HepG2 (cell line): ENCODE data around the gene USP25. TPM values are rescaled to one million over a fixed set of nuclear protein-coding genes. Genes with fewer than 3 reads are reported as not detected.

Experiments
- ATAC-seq: fragments of 200-7000 bp; cut with Tn5 transposase; 3 replicates; pipeline ENCODE4 v1.9.1; 2020; ENCODE audit warnings: mild to moderate bottlenecking, moderate library complexity
- BruUV-seq: library from RNA; stranded (reverse); fragments of 400-500 nt; replicated peaks from 2 replicates; lab custom pipeline; 2021; lab: Mats Ljungman, UMichigan
- CTCF ChIA-PET: fragments of 300-600 bp; formaldehyde crosslinking; extraction: SDS; loops from one replicate; lab custom pipeline; 2021; ENCODE audit warnings: low total read pairs, inconsistent platforms, low intra/inter-chr PET ratio; lab: Yijun Ruan, JAX
- POLR2A ChIA-PET: fragments of 350-600 bp; sonication (Branson Sonifier 250); formaldehyde crosslinking; loops from one replicate; lab custom pipeline; 2020; ENCODE audit warnings: antibody characterized with exemption, inconsistent platforms; lab: Yijun Ruan, JAX
- DNase-seq: peaks from one replicate; pipeline ENCODE4 v3.0.0-alpha.2; 2015; ENCODE audit warnings: low spot score
- FAIRE-seq: peaks from 3 replicates; lab custom pipeline; 2011; peaks lifted over from hg19 to GRCh38; lab: Jason Lieb, UNC
- H2AFZ ChIP-seq: one replicate; pipeline ENCODE4 v1.6.1; 2011; ENCODE audit warnings: low read length, inconsistent platforms
- H3K27ac ChIP-seq: fragments of 300-600 bp; 3 replicates; pipeline ENCODE4 v1.8.0; 2011; ENCODE audit warnings: mixed run types, mild to moderate bottlenecking, mixed read lengths, low read length, inconsistent platforms; ENCODE audit not compliant: insufficient read depth; ENCODE audit errors: extremely low read length
- H3K27me3 ChIP-seq, 2 experiments: fragments of 200-600 bp in 1 of 2; 2 replicates in 1 of 2; 3 replicates in 1 of 2; pipeline versions ENCODE4 v1.6.0 to v1.8.0; 2011; ENCODE audit warnings: low read length in 2 of 2, mild to moderate bottlenecking in 2 of 2, moderate library complexity in 2 of 2, inconsistent platforms in 1 of 2; ENCODE audit not compliant: insufficient read depth in 2 of 2, control insufficient read depth in 1 of 2
- H3K36me3 ChIP-seq, 2 experiments: fragments of 200-600 bp in 1 of 2; replicated peaks in 1 of 2; 2 replicates in 1 of 2; 3 replicates in 1 of 2; pipeline versions ENCODE4 v1.5.1 to v1.8.0; 2011; ENCODE audit warnings: low read length in 2 of 2, inconsistent platforms in 1 of 2; ENCODE audit not compliant: insufficient read depth in 2 of 2, control insufficient read depth in 1 of 2
- H3K4me1 ChIP-seq: 2 replicates; pipeline ENCODE4 v1.5.1; 2012; ENCODE audit warnings: low read length, inconsistent platforms; ENCODE audit not compliant: insufficient read depth
- H3K4me2 ChIP-seq: 2 replicates; pipeline ENCODE4 v1.6.0; 2011; ENCODE audit warnings: low read depth, low read length, inconsistent platforms
- H3K4me3 ChIP-seq, 3 experiments: fragments of 200-600 bp in 1 of 3; sonication (generic), shearing (Covaris generic) in 1 of 3; replicated peaks in 1 of 3; 2 replicates each; pipeline ENCODE4 v1.5.1; 2011 to 2016; ENCODE audit warnings: low read length in 3 of 3, inconsistent platforms in 2 of 3, low read depth in 2 of 3, mild to moderate bottlenecking in 2 of 3, control low read depth in 1 of 3, mixed read lengths in 1 of 3; ENCODE audit not compliant: insufficient read depth in 1 of 3
- H3K79me2 ChIP-seq: one replicate; pipeline ENCODE4 v1.6.1; 2011; ENCODE audit warnings: low read length, inconsistent platforms; ENCODE audit not compliant: insufficient read depth
- H3K9ac ChIP-seq: 2 replicates; pipeline ENCODE4 v1.6.0; 2011; ENCODE audit warnings: mild to moderate bottlenecking, low read depth, low read length, inconsistent platforms; ENCODE audit not compliant: insufficient read depth
- H3K9me3 ChIP-seq: 2 replicates; pipeline ENCODE4 v1.5.1; 2012; ENCODE audit warnings: mild to moderate bottlenecking, low read length
- H4K20me1 ChIP-seq: 2 replicates; pipeline ENCODE4 v1.6.0; 2011; ENCODE audit warnings: inconsistent platforms, mild to moderate bottlenecking, low read length, moderate library complexity; ENCODE audit not compliant: insufficient read depth
- ATF7-NPFF ChIP-seq: sonication (generic); formaldehyde crosslinking; IDR thresholded peaks from 2 replicates; pipeline ENCODE4 v1.8.1; 2023; ENCODE audit warnings: mild to moderate bottlenecking, low read depth, missing genetic modification reagents, moderate library complexity
- PPARG ChIP-seq: conservative IDR thresholded peaks from 2 replicates; pipeline ENCODE4 v1.6.1; 2016; ENCODE audit warnings: missing biosample characterization, missing genetic modification reagents
- RAD21 ChIP-seq: fragments of 450-650 bp; formaldehyde crosslinking; IDR thresholded peaks from 2 replicates; pipeline ENCODE4 v1.5.0; 2020; ENCODE audit warnings: mild to moderate bottlenecking
- SETDB1 ChIP-seq: sonication (generic); formaldehyde crosslinking; IDR thresholded peaks from 2 replicates; pipeline ENCODE4 v1.5.1; 2020; ENCODE audit warnings: missing genetic modification reagents, mild to moderate bottlenecking, borderline replicate concordance
- SOX6 ChIP-seq, 2 experiments: fragments of 450-650 bp in 1 of 2; sonication (generic) in 1 of 2; formaldehyde crosslinking in 1 of 2; IDR thresholded peaks; 2 replicates each; pipeline versions ENCODE4 v1.4.0 to v1.6.1; 2017 to 2020; ENCODE audit warnings: antibody characterized with exemption in 1 of 2, mild to moderate bottlenecking in 1 of 2, missing genetic modification reagents in 1 of 2
- SP1 ChIP-seq, 2 experiments: fragments of 450-650 bp in 1 of 2; sonication (generic) in 1 of 2; formaldehyde crosslinking in 1 of 2; IDR thresholded peaks; 2 replicates each; pipeline versions ENCODE4 v1.4.0 to v1.6.1; 2016 to 2020; ENCODE audit warnings: missing genetic modification reagents in 1 of 2
- SP5 ChIP-seq: IDR thresholded peaks from 2 replicates; pipeline ENCODE4 v1.6.1; 2016; ENCODE audit warnings: low read depth, borderline replicate concordance
- THAP11 ChIP-seq: IDR thresholded peaks from 2 replicates; pipeline ENCODE4 v1.6.1; 2016; ENCODE audit warnings: missing biosample characterization, missing genetic modification reagents
- ZBTB20 ChIP-seq: sonication (generic); formaldehyde crosslinking; IDR thresholded peaks from 2 replicates; pipeline ENCODE4 v1.8.1; 2023; ENCODE audit warnings: missing genetic modification reagents, low read depth, mild to moderate bottlenecking, borderline replicate concordance
- ZNF232 ChIP-seq: sonication (generic); formaldehyde crosslinking; IDR thresholded peaks from 2 replicates; pipeline ENCODE4 v1.4.0; 2020; ENCODE audit warnings: missing genetic modification reagents, borderline replicate concordance
- ZNF367 ChIP-seq: sonication (generic); formaldehyde crosslinking; IDR thresholded peaks from 2 replicates; pipeline ENCODE4 v1.4.0; 2020; ENCODE audit warnings: missing genetic modification reagents, borderline replicate concordance
- ZNF570 ChIP-seq: sonication (generic); formaldehyde crosslinking; IDR thresholded peaks from 2 replicates; pipeline ENCODE4 v1.4.0; 2020; ENCODE audit warnings: mild to moderate bottlenecking, missing genetic modification reagents, borderline replicate concordance
- WGBS: methylation state at CpG from one replicate; pipeline ENCODE4 v1.1.6; 2017; ENCODE audit warnings: low lambda C conversion rate; 5-methylcytosine and 5-hydroxymethylcytosine counted together
- in situ Hi-C: cut with HindIII; loops from 2 replicates; pipeline ENCODE4 v1.10.0; 2017; ENCODE audit warnings: low pct_unique_long_range_greater_than_20kb; ENCODE audit not compliant: extremely low pct_ligation_motif_present
- intact Hi-C: fragments of 100-400 bp; cut with micrococcal nuclease; formaldehyde crosslinking; loops from one replicate; pipeline ENCODE4 v1.10.0; 2022; ENCODE audit not compliant: unreplicated experiment
- polyA plus RNA-seq, 8 experiments: library from polyadenylated mRNA; depleted of rRNA in 3 of 8; stranded (reverse) in 7 of 8; unstranded in 1 of 8; fragments of >200 nt; fragmentation: Illumina TruSeq in 4 of 8; extraction: Trizol in 4 of 8; gene quantifications; 2 replicates each; pipeline versions ENCODE4 v1.2.1 to v1.2.3, GENCODE V29; 2011 to 2016; ENCODE audit warnings: low read depth in 4 of 8, missing spikeins in 1 of 8, mixed read lengths in 1 of 8; ENCODE audit not compliant: insufficient read depth in 1 of 8
- total RNA-seq, 5 experiments: library from RNA; depleted of rRNA; stranded (reverse); fragments of >200 nt; fragmentation: Illumina TruSeq; extraction: Trizol; gene quantifications; 2 replicates each; pipeline ENCODE4 v1.2.3, GENCODE V29; 2016; ENCODE audit warnings: low read depth in 1 of 5
- TF ChIP-seq, protein P1 (sequence below): sonication (generic); formaldehyde crosslinking; IDR thresholded peaks from 2 replicates; pipeline ENCODE4 v1.8.0; 2022; ENCODE audit warnings: missing genetic modification reagents, low read depth, mild to moderate bottlenecking, borderline replicate concordance
- TF ChIP-seq, protein P2 (sequence below): sonication (generic); formaldehyde crosslinking; IDR thresholded peaks from 2 replicates; pipeline ENCODE4 v1.4.0; 2020; ENCODE audit warnings: missing genetic modification reagents, borderline replicate concordance
- TF ChIP-seq, protein P3 (sequence below): sonication (generic); formaldehyde crosslinking; IDR thresholded peaks from 2 replicates; pipeline ENCODE4 v1.4.0; 2020; ENCODE audit warnings: missing genetic modification reagents, mild to moderate bottlenecking, borderline replicate concordance
- TF ChIP-seq, protein P4 (sequence below): sonication (generic); formaldehyde crosslinking; IDR thresholded peaks from 2 replicates; pipeline ENCODE4 v1.4.0; 2020; ENCODE audit warnings: missing genetic modification reagents, borderline replicate concordance

The USP25 gene
- total and polyA plus RNA-seq, 2 of the 13 experiments (the other 11 are each of a cell fraction or from before 2014, with no cell fraction given) = 12.4 to 26.3 TPM

DNA sequence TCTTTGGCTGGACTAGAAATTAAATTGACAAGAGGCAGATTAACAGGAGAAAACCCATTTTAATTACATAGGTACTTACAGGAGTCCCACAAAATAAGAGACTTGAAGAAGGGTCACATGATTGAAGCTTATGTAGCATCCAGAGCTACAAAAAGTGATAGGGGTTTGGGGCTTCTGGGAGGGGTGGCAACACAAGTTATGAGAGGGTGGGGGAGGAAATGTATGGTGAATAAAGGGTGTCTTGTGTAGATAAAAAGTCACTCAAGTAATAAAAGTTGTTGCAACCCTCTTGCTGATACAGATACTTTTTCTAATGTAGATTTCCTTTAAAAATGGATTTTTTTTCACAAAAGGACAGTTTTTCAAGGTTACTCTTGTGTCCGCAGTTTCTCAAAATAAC is 24.0 kb downstream of the USP25 start:
- in situ Hi-C loops = no loop called here
- Histone ChIP-seq H3K9me3 (peaks cover 5% of the 10 kb centered on the region; the same call in 1 of the 2 replicates), H3K9ac (no peak overlapping the region), H4K20me1 (0 out of 2 replicates have a peak, but pooled peaks cover 4% of the 10 kb centered on the region), H3K27ac (no peak overlapping the region), H3K27me3 (no peaks in the 10 kb centered on the region), H3K79me2 (peaks cover 91% of the 10 kb centered on the region)
- DNase-seq = no peak
- TF ChIP-seq SP1 (IDR thresholded peaks at IDR 0.05) (no peak), SP1 (CRISPR knock-in tag; IDR thresholded peaks at IDR 0.05) (no peak), THAP11 (CRISPR knock-in tag) (no peak), ZNF570 (CRISPR knock-in tag) (no peak), RAD21 (CRISPR knock-in tag) (no peak), ZNF232 (CRISPR knock-in tag) (no peak), SOX6 (IDR thresholded peaks at IDR 0.05) (no peak), SOX6 (CRISPR knock-in tag; IDR thresholded peaks at IDR 0.05) (no peak), ZNF367 (CRISPR knock-in tag) (no peak), PPARG (no peak), ATF7-NPFF (CRISPR knock-in tag) (no peak), ZBTB20 (CRISPR knock-in tag) (no peak), SP5 (no peak), SETDB1 (no peak)
- TF ChIP-seq, protein P1, sequence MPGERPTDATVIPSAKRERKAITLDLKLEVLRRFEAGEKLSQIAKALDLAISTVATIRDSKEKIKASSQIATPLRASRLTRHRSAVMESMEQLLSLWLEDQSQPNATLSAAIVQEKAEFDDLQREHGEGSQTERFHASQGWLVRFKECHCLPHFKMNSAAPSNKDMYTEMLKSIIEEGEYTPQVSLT (CRISPR knock-in tag) = no peak
- TF ChIP-seq, protein P2, sequence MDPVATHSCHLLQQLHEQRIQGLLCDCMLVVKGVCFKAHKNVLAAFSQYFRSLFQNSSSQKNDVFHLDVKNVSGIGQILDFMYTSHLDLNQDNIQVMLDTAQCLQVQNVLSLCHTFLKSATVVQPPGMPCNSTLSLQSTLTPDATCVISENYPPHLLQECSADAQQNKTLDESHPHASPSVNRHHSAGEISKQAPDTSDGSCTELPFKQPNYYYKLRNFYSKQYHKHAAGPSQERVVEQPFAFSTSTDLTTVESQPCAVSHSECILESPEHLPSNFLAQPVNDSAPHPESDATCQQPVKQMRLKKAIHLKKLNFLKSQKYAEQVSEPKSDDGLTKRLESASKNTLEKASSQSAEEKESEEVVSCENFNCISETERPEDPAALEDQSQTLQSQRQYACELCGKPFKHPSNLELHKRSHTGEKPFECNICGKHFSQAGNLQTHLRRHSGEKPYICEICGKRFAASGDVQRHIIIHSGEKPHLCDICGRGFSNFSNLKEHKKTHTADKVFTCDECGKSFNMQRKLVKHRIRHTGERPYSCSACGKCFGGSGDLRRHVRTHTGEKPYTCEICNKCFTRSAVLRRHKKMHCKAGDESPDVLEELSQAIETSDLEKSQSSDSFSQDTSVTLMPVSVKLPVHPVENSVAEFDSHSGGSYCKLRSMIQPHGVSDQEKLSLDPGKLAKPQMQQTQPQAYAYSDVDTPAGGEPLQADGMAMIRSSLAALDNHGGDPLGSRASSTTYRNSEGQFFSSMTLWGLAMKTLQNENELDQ (CRISPR knock-in tag) = no peak
- TF ChIP-seq, protein P3, sequence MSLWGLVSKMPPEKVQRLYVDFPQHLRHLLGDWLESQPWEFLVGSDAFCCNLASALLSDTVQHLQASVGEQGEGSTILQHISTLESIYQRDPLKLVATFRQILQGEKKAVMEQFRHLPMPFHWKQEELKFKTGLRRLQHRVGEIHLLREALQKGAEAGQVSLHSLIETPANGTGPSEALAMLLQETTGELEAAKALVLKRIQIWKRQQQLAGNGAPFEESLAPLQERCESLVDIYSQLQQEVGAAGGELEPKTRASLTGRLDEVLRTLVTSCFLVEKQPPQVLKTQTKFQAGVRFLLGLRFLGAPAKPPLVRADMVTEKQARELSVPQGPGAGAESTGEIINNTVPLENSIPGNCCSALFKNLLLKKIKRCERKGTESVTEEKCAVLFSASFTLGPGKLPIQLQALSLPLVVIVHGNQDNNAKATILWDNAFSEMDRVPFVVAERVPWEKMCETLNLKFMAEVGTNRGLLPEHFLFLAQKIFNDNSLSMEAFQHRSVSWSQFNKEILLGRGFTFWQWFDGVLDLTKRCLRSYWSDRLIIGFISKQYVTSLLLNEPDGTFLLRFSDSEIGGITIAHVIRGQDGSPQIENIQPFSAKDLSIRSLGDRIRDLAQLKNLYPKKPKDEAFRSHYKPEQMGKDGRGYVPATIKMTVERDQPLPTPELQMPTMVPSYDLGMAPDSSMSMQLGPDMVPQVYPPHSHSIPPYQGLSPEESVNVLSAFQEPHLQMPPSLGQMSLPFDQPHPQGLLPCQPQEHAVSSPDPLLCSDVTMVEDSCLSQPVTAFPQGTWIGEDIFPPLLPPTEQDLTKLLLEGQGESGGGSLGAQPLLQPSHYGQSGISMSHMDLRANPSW = no peak
- TF ChIP-seq, protein P4, sequence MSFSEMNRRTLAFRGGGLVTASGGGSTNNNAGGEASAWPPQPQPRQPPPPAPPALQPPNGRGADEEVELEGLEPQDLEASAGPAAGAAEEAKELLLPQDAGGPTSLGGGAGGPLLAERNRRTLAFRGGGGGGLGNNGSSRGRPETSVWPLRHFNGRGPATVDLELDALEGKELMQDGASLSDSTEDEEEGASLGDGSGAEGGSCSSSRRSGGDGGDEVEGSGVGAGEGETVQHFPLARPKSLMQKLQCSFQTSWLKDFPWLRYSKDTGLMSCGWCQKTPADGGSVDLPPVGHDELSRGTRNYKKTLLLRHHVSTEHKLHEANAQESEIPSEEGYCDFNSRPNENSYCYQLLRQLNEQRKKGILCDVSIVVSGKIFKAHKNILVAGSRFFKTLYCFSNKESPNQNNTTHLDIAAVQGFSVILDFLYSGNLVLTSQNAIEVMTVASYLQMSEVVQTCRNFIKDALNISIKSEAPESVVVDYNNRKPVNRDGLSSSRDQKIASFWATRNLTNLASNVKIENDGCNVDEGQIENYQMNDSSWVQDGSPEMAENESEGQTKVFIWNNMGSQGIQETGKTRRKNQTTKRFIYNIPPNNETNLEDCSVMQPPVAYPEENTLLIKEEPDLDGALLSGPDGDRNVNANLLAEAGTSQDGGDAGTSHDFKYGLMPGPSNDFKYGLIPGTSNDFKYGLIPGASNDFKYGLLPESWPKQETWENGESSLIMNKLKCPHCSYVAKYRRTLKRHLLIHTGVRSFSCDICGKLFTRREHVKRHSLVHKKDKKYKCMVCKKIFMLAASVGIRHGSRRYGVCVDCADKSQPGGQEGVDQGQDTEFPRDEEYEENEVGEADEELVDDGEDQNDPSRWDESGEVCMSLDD (CRISPR knock-in tag) = no peak
- TF ChIP-seq, all 625 proteins: peak for 0
- H3K4me1 ChIP-seq = peaks cover 55% of the 10 kb centered on the region
- FAIRE-seq (no peak), ATAC-seq (no peak)
- no peak overlapping the region for H3K4me2 ChIP-seq
- 95% methylated on average over 1 of the region's 1 CpG for WGBS
- no peaks in the 10 kb centered on the region for H3K36me3 ChIP-seq
- no peak overlapping the region for H2AFZ ChIP-seq
- H3K4me3 ChIP-seq = no peak overlapping the region
- ChIA-PET POLR2A (no interaction called here), CTCF (no interaction called here)
- intact Hi-C loops = no loop called here
- BruUV-seq = no TSS peak
